Uterus (tissue), 2 donors: Measurements from ENCODE around the gene SGCA.

ENCODE experiments used
- CTCF ChIP-seq, 4 experiments: fragments of 200-600 bp in 2 of 4; fragments of 450-650 bp in 2 of 4; sonication (generic) in 2 of 4; IDR thresholded peaks; one replicate each; pipeline ENCODE4 v1.5.1; 2016 to 2019; ENCODE audit warnings: antibody characterized with exemption in 4 of 4, mild to moderate bottlenecking in 2 of 4, moderate library complexity in 1 of 4
- POLR2A ChIP-seq, 2 donors: fragments of 450-650 bp; IDR thresholded peaks; one replicate each; pipeline ENCODE4 v1.6.1; 2016; ENCODE audit warnings: antibody characterized with exemption in 2 of 2, mild to moderate bottlenecking in 1 of 2, moderate library complexity in 1 of 2

- TF ChIP-seq CTCF (IDR thresholded peaks at IDR 0.05) (no peak), POLR2A (IDR thresholded peaks at IDR 0.05) (no peak)
Observed at GRCh38 chr17:50122945-50123344, 42.9 kb upstream of the SGCA start.
